Activated T-helper 1 cell treated with Interleukin-2 at 50 U/mL for 16 hours (primary cell): ENCODE data around the gene KLK12.

Experiments used
- DNase-seq: peaks from one replicate; pipeline ENCODE4 v3.0.0-alpha.2; 2020; ENCODE audit warnings: low read depth

Gene KLK12

DNA sequence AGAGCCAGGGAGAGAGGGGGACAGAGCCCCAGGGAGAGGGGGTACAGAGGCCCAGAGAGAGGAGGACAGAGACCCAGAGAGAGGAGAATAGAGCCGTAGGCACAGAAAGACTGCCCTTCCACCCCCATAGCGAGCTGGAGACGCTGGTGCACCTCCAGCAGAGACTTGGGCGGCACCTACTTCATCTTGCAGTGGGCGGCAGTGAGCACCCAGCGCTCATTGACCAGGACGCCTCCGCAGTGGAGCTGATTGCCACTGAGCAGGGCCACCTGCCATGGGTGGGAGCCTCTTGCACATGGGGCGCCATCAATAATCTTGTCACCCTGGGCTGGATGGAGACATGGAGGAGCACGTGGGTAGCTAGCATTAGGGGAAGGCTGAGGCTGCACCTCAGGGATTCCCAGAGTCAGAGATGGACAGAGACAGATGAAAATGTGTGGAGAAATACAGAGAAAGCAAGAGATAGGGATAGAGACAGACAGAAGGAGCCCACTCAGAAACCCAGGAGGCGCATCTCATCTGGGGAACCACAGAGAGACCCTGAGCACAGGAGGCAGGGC lies 53.1 kb downstream of the KLK12 start:
- DNase-seq = no peak

DNA sequence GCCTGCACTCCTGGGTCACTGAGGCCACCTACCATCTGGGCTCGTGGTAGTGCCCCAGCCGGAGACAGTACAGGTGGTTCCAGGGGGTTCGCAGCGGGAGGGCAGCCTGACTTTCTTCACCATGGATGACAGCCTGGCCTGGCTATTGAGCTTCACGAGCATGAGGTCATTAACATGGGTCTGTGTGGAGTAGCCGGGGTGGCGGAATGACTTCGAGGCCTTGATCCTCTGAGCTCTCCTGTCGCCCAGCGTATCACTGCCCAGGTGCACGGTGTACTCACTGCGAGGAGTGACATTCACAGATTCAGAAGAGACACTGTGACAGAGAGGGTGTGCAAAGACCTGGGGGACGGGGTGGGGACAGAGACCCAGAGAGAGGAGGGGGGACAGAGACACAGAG lies 54.6 kb downstream of the KLK12 start:
- DNase-seq = no peak

DNA sequence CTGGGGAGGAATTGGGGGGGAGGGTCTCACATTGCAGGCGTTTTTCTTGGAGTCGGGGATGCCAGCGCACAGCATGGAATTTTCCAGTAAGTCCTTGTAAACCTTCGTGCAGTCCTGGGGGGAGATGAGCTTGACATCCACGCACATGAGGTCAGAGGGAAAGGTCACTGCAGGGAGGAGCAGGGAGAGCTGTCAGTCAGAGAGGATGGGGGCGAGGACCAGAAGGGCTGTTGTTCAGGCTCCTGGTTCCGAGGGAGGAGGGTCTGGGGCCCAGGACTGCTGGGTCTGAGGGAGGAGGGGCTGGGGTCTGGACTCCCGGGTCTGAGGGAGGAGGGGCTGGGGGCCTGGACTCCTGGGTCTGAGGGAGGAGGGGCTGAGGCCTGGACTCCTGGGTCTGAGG lies 55.0 kb downstream of the KLK12 start:
- no peak for DNase-seq
